Hepatocyte (in vitro differentiated cells): ENCODE results near the gene SIRT5. TPM values are rescaled to one million over a fixed set of nuclear protein-coding genes. Genes with fewer than 3 reads are reported as not detected.

Experiments used
- DNase-seq: peaks from one replicate; pipeline ENCODE4 v3.0.0-alpha.2; 2016; ENCODE audit warnings: low spot score
- H2AFZ ChIP-seq: fragments of 200-600 bp; sonication (generic); 2 replicates; pipeline ENCODE4 v1.6.0; 2016; ENCODE audit warnings: antibody characterized with exemption, mild to moderate bottlenecking
- H3K27ac ChIP-seq: fragments of 200-600 bp; sonication (generic); 2 replicates; pipeline ENCODE4 v1.5.1; 2016; ENCODE audit warnings: mild to moderate bottlenecking
- H3K27me3 ChIP-seq: fragments of 200-600 bp; sonication (generic); 2 replicates; pipeline ENCODE4 v1.6.1; 2016
- H3K36me3 ChIP-seq: fragments of 200-600 bp; sonication (generic); replicated peaks from 2 replicates; pipeline ENCODE4 v1.5.1; 2016; ENCODE audit warnings: low read depth; ENCODE audit not compliant: insufficient read depth
- H3K4me1 ChIP-seq: fragments of 200-600 bp; sonication (generic); 2 replicates; pipeline ENCODE4 v1.5.1; 2016; ENCODE audit warnings: mild to moderate bottlenecking, moderate library complexity; ENCODE audit not compliant: insufficient read depth
- H3K4me2 ChIP-seq: fragments of 200-600 bp; sonication (generic); 2 replicates; pipeline ENCODE4 v1.6.0; 2016
- H3K4me3 ChIP-seq: fragments of 200-600 bp; sonication (generic); 2 replicates; pipeline ENCODE4 v1.5.1; 2016; ENCODE audit warnings: mild to moderate bottlenecking
- H3K79me2 ChIP-seq: fragments of 200-600 bp; sonication (generic); 2 replicates; pipeline ENCODE4 v1.6.0; 2017; ENCODE audit warnings: mild to moderate bottlenecking
- H3K9me2 ChIP-seq: fragments of 200-600 bp; sonication (generic); replicated peaks from 2 replicates; pipeline ENCODE4 v1.6.0; 2017; ENCODE audit warnings: mild to moderate bottlenecking; ENCODE audit not compliant: insufficient read depth
- H3K9me3 ChIP-seq: fragments of 200-600 bp; sonication (generic); 2 replicates; pipeline ENCODE4 v1.5.1; 2016; ENCODE audit warnings: low read depth, mild to moderate bottlenecking
- H4K20me1 ChIP-seq: fragments of 200-600 bp; sonication (generic); 2 replicates; pipeline ENCODE4 v1.6.0; 2016; ENCODE audit warnings: mild to moderate bottlenecking; ENCODE audit not compliant: insufficient read depth, poor library complexity, severe bottlenecking
- EZH2 ChIP-seq: fragments of 200-600 bp; sonication (generic); IDR thresholded peaks from 2 replicates; pipeline ENCODE4 v1.6.1; 2016; ENCODE audit warnings: antibody characterized with exemption, mild to moderate bottlenecking, borderline replicate concordance
- EZH2phosphoT487 ChIP-seq: fragments of 200-600 bp; sonication (generic); IDR thresholded peaks from one replicate; pipeline ENCODE4 v1.6.1; 2018; ENCODE audit warnings: antibody characterized with exemption, mild to moderate bottlenecking, low read depth, moderate library complexity; ENCODE audit not compliant: unreplicated experiment, severe bottlenecking
- WGBS: methylation state at CpG from one replicate; pipeline ENCODE4 v1.1.6; 2016; ENCODE audit warnings: low lambda C conversion rate; ENCODE audit errors: missing lambda C conversion rate; 5-methylcytosine and 5-hydroxymethylcytosine counted together
- polyA plus RNA-seq: library from polyadenylated mRNA; unstranded; fragments of >200 nt; fragmentation: Nextera tagmentation; extraction: Ambion mirVana; gene quantifications from 2 replicates; pipeline ENCODE4 v1.2.1, GENCODE V29; 2016
- total RNA-seq: library from RNA; depleted of rRNA; stranded (reverse); fragments of >200 nt; gene quantifications from 2 replicates; pipeline ENCODE4 v1.2.3, GENCODE V29; 2014
- TF ChIP-seq, protein P1 (sequence below): fragments of 200-600 bp; sonication (generic); IDR thresholded peaks from 2 replicates; pipeline ENCODE4 v1.5.1; 2016; ENCODE audit warnings: antibody characterized with exemption, mild to moderate bottlenecking; ENCODE audit not compliant: poor library complexity

SIRT5 gene
- total and polyA plus RNA-seq, 2 experiments from 2014 or later: 8.6 to 12.9 TPM

DNA sequence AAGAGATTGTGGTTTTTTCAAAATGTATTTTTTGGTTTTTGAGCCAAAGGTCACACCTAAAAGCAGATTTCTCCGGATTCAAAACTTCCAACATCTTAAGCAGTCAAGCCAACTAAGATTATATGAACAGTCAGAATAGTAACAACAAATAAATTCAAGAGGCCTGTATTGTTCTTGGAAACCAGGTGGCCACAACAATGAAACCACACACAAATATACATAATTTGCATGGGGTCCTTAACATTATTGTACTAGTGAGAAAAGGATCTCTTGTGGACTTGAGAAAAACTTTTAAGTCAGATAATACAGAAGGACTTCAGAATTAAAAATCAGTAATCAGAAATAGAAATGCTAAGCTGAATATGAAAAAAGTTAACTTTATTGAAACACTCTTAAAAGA is 81.3 kb downstream of the SIRT5 start:
- Histone ChIP-seq H3K4me3 (no peak overlapping the region), H3K9me2 (no peaks in the 10 kb centered on the region), H3K27me3 (no peaks in the 10 kb centered on the region), H2AFZ (no peak overlapping the region), H3K4me2 (no peak overlapping the region), H3K27ac (no peak overlapping the region), H4K20me1 (peaks cover 24% of the 10 kb centered on the region), H3K36me3 (no peaks in the 10 kb centered on the region), H3K79me2 (peaks cover 59% of the 10 kb centered on the region), H3K4me1 (no peaks in the 10 kb centered on the region), H3K9me3 (no peaks in the 10 kb centered on the region)
- 88% methylated on average over 1 of the region's 1 CpG for WGBS
- no peak for TF ChIP-seq EZH2phosphoT487
- TF ChIP-seq EZH2: no peak
- TF ChIP-seq, protein P1, sequence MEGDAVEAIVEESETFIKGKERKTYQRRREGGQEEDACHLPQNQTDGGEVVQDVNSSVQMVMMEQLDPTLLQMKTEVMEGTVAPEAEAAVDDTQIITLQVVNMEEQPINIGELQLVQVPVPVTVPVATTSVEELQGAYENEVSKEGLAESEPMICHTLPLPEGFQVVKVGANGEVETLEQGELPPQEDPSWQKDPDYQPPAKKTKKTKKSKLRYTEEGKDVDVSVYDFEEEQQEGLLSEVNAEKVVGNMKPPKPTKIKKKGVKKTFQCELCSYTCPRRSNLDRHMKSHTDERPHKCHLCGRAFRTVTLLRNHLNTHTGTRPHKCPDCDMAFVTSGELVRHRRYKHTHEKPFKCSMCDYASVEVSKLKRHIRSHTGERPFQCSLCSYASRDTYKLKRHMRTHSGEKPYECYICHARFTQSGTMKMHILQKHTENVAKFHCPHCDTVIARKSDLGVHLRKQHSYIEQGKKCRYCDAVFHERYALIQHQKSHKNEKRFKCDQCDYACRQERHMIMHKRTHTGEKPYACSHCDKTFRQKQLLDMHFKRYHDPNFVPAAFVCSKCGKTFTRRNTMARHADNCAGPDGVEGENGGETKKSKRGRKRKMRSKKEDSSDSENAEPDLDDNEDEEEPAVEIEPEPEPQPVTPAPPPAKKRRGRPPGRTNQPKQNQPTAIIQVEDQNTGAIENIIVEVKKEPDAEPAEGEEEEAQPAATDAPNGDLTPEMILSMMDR: no peak
- DNase-seq: no peak

DNA sequence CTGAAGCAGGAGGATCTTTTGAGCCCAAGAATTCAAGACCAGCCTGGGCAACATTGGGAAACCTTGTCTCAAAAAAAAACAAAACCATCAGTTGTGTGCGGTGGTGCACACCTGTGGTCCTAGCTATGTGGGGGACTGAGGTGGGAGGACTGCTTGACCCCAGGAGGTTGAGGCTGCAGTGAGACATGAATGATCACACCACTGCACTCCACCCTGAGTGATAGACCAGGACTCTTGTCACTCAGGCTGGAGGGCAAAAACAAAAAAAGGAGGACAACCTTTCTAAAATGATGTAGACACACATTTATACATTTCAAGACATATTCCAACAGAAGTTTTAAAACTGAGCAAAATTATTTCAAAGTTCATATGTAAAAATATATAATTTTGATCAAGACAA is 85.9 kb downstream of the SIRT5 start:
- no peak for DNase-seq
- Histone ChIP-seq H3K9me2 (no peaks in the 10 kb centered on the region), H2AFZ (no peak overlapping the region), H3K27ac (no peak overlapping the region), H3K4me3 (no peak overlapping the region), H3K27me3 (no peaks in the 10 kb centered on the region), H3K4me1 (no peaks in the 10 kb centered on the region), H3K9me3 (no peaks in the 10 kb centered on the region), H3K4me2 (no peak overlapping the region), H3K79me2 (peaks cover 94% of the 10 kb centered on the region), H3K36me3 (no peaks in the 10 kb centered on the region), H4K20me1 (peaks cover 59% of the 10 kb centered on the region)
- WGBS: 100% methylated on average over 1 of the region's 1 CpG
- no peak for TF ChIP-seq EZH2

DNA sequence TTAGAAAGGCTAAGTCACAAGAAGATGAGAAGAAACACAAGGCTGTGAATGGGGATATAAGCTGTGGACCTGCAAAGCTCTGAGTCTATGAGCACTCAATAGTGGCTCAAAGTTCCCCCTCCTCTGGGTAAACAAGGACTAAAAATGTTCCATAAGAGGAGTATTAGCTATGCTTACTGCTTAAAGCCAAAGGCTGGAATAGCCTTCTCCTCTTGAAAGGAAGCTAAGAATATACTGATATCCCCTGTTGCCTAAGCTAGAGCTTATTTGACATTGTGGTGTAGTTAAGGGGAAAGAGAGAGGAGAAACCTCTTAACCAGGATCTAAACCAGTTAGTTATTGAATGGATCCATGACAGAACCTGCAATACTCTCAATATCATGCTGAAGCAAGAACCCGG is 86.5 kb downstream of the SIRT5 start:
- Histone ChIP-seq H4K20me1 (peaks cover 65% of the 10 kb centered on the region), H3K9me3 (no peaks in the 10 kb centered on the region), H3K36me3 (no peaks in the 10 kb centered on the region), H2AFZ (no peak overlapping the region), H3K27ac (no peak overlapping the region), H3K4me3 (no peak overlapping the region), H3K79me2 (peaks cover 95% of the 10 kb centered on the region), H3K27me3 (no peaks in the 10 kb centered on the region), H3K4me1 (no peaks in the 10 kb centered on the region), H3K9me2 (no peaks in the 10 kb centered on the region), H3K4me2 (no peak overlapping the region)
- TF ChIP-seq, protein P1: no peak
- TF ChIP-seq EZH2 (no peak), EZH2phosphoT487 (no peak)
- DNase-seq: no peak
- WGBS: 100% methylated on average over 1 of the region's 1 CpG

DNA sequence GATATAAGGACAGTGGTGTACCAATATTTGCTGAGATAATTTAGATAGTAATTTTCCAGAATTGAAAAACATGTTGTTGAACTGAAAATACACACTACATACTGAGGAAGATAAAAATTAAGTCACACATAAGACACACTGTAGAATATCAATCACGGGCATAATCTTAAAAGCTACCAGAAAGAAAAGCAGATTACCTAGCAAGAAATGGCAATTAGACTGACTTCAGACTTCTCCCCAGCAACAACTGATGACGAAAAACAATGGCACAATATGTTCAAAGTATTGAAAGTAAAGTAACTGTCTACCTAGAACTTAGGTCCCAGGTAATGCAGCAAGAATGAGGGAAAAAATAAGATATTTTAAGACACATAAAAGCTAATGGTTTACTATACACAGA is 87.2 kb downstream of the SIRT5 start:
- Histone ChIP-seq H2AFZ (no peak overlapping the region), H3K4me3 (no peak overlapping the region)
- 98% methylated on average over 2 of the region's 2 CpGs for WGBS

More for the DNA sequence above, 87.2 kb downstream of the SIRT5 start:
- no peaks in the 10 kb centered on the region for H3K9me3 ChIP-seq
- no peak overlapping the region for H3K27ac ChIP-seq
- H3K4me2 ChIP-seq: no peak overlapping the region
- H3K36me3 ChIP-seq: no peaks in the 10 kb centered on the region
- DNase-seq: no peak
- TF ChIP-seq, protein P1: no peak
- TF ChIP-seq EZH2 (no peak), EZH2phosphoT487 (no peak)
- no peaks in the 10 kb centered on the region for H3K4me1 ChIP-seq
- H3K27me3 ChIP-seq: no peaks in the 10 kb centered on the region
- H3K9me2 ChIP-seq: no peaks in the 10 kb centered on the region
- H4K20me1 ChIP-seq: peaks cover 70% of the 10 kb centered on the region
- H3K79me2 ChIP-seq: peaks cover 98% of the 10 kb centered on the region
